UCSD-AML1 (cell line): ENCODE measurements around the gene CDH13.

Experiments
- DNase-seq: peaks from one replicate; lab custom pipeline; 2025; ENCODE audit not compliant: unreplicated experiment; lab: John Stamatoyannopoulos, UW

Gene CDH13

GRCh38 chr16:83315271-83315670 is 688.5 kb downstream of the CDH13 start:
- no peak for DNase-seq

GRCh38 chr16:83316458-83316857 is 689.7 kb downstream of the CDH13 start:
- no peak for DNase-seq

- no peak for DNase-seq
Observed at GRCh38 chr16:83318390-83318789, 691.6 kb downstream of the CDH13 start.

- no peak for DNase-seq
Observed at GRCh38 chr16:83328936-83329335, 702.2 kb downstream of the CDH13 start.

- no peak for DNase-seq
Observed at GRCh38 chr16:83329441-83329840, 702.7 kb downstream of the CDH13 start.

- no peak for DNase-seq
Observed at GRCh38 chr16:83330251-83330650, 703.5 kb downstream of the CDH13 start.

- DNase-seq: no peak
Observed at GRCh38 chr16:83335076-83335475, 708.3 kb downstream of the CDH13 start.

- no peak for DNase-seq
Observed at GRCh38 chr16:83336603-83337002, 709.8 kb downstream of the CDH13 start.

GRCh38 chr16:83338138-83338537 is 711.4 kb downstream of the CDH13 start:
- DNase-seq: no peak

GRCh38 chr16:83338941-83339340 is 712.2 kb downstream of the CDH13 start:
- DNase-seq: no peak

- no peak for DNase-seq
Observed at GRCh38 chr16:83343935-83344366, 717.2 kb downstream of the CDH13 start.

- DNase-seq: no peak
Observed at GRCh38 chr16:83345846-83346640, 719.3 kb downstream of the CDH13 start.

GRCh38 chr16:83348991-83349390 is 722.2 kb downstream of the CDH13 start:
- DNase-seq: no peak

- DNase-seq: no peak
Observed at GRCh38 chr16:83350481-83350880, 723.7 kb downstream of the CDH13 start.

- DNase-seq: no peak
Observed at GRCh38 chr16:83351846-83352245, 725.1 kb downstream of the CDH13 start.

- no peak for DNase-seq
Observed at GRCh38 chr16:83353241-83353640, 726.5 kb downstream of the CDH13 start.

- DNase-seq: no peak
Observed at GRCh38 chr16:83354015-83354414, 727.2 kb downstream of the CDH13 start.

GRCh38 chr16:83355570-83356218 is 728.9 kb downstream of the CDH13 start:
- no peak for DNase-seq

- DNase-seq: no peak
Observed at GRCh38 chr16:83356266-83356665, 729.5 kb downstream of the CDH13 start.

GRCh38 chr16:83356986-83357385 is 730.2 kb downstream of the CDH13 start:
- no peak for DNase-seq

- DNase-seq: no peak
Observed at GRCh38 chr16:83363521-83363920, 736.8 kb downstream of the CDH13 start.

- no peak for DNase-seq
Observed at GRCh38 chr16:83365166-83365565, 738.4 kb downstream of the CDH13 start.

- DNase-seq: no peak
Observed at GRCh38 chr16:83366228-83366627, 739.5 kb downstream of the CDH13 start.
